Activated naive CD4-positive, alpha-beta T cell treated with anti-CD3 and anti-CD28 coated beads, Interleukin-2, amount 50 U/mL, for 24 hours (primary cell): ENCODE measurements around the gene LECT2.

ENCODE experiments used
- H3K27ac Mint-ChIP-seq: one replicate; pipeline ENCODE4 v1.8.0; 2021; ENCODE audit warnings: mild to moderate bottlenecking, mixed read lengths
- H3K27me3 Mint-ChIP-seq: one replicate; pipeline ENCODE4 v1.8.0; 2021; ENCODE audit warnings: mixed read lengths
- H3K36me3 Mint-ChIP-seq: one replicate; pipeline ENCODE4 v1.8.0; 2021; ENCODE audit warnings: mixed read lengths
- H3K4me1 Mint-ChIP-seq: one replicate; pipeline ENCODE4 v1.8.0; 2021; ENCODE audit warnings: mixed read lengths
- H3K4me3 Mint-ChIP-seq: one replicate; pipeline ENCODE4 v1.8.0; 2021; ENCODE audit warnings: mild to moderate bottlenecking, mixed read lengths
- H3K9me3 Mint-ChIP-seq: one replicate; pipeline ENCODE4 v1.8.0; 2021; ENCODE audit warnings: mixed read lengths

LECT2 gene

GRCh38 chr5:135965504-135965903 is 10.7 kb upstream of the LECT2 start:
- H3K9me3 Mint-ChIP-seq = peaks cover 9% of the 10 kb centered on the region
- H3K36me3 Mint-ChIP-seq = no peaks in the 10 kb centered on the region
- no peak overlapping the region for H3K4me3 Mint-ChIP-seq
- H3K27ac Mint-ChIP-seq = no peak overlapping the region
- peaks cover 2% of the 10 kb centered on the region for H3K27me3 Mint-ChIP-seq
- H3K4me1 Mint-ChIP-seq = no peaks in the 10 kb centered on the region

GRCh38 chr5:135964670-135965320 is 10.0 kb upstream of the LECT2 start:
- Mint-ChIP-seq H3K27me3 (peaks cover 2% of the 10 kb centered on the region), H3K27ac (no peak overlapping the region), H3K9me3 (peaks cover 5% of the 10 kb centered on the region), H3K4me1 (no peaks in the 10 kb centered on the region), H3K4me3 (no peak overlapping the region), H3K36me3 (no peaks in the 10 kb centered on the region)

- Mint-ChIP-seq H3K9me3 (no peaks in the 10 kb centered on the region), H3K4me3 (no peak overlapping the region), H3K4me1 (no peaks in the 10 kb centered on the region), H3K27me3 (peaks cover 6% of the 10 kb centered on the region), H3K27ac (no peak overlapping the region), H3K36me3 (no peaks in the 10 kb centered on the region)
Measured at GRCh38 chr5:135955525-135955924, 742 bp upstream of the LECT2 start.

- Mint-ChIP-seq H3K9me3 (no peaks in the 10 kb centered on the region), H3K27ac (no peak overlapping the region), H3K4me1 (no peaks in the 10 kb centered on the region), H3K27me3 (peaks cover 4% of the 10 kb centered on the region), H3K4me3 (no peak overlapping the region), H3K36me3 (no peaks in the 10 kb centered on the region)
Measured at GRCh38 chr5:135953850-135954249, 933 bp downstream of the LECT2 start.

- Mint-ChIP-seq H3K27me3 (peaks cover 4% of the 10 kb centered on the region), H3K27ac (no peak overlapping the region), H3K4me3 (no peak overlapping the region), H3K9me3 (peaks cover 5% of the 10 kb centered on the region), H3K36me3 (no peaks in the 10 kb centered on the region), H3K4me1 (no peaks in the 10 kb centered on the region)
Measured at GRCh38 chr5:135952683-135953082, 2.1 kb downstream of the LECT2 start.

GRCh38 chr5:135951807-135952206 is 3.0 kb downstream of the LECT2 start:
- peaks cover 1% of the 10 kb centered on the region for H3K27me3 Mint-ChIP-seq
- no peaks in the 10 kb centered on the region for H3K4me1 Mint-ChIP-seq

GRCh38 chr5:135951257-135951656 is 3.5 kb downstream of the LECT2 start:
- Mint-ChIP-seq H3K4me1 (no peaks in the 10 kb centered on the region), H3K4me3 (no peak overlapping the region), H3K36me3 (no peaks in the 10 kb centered on the region), H3K27me3 (peaks cover 1% of the 10 kb centered on the region), H3K9me3 (peaks cover 6% of the 10 kb centered on the region), H3K27ac (no peak overlapping the region)

More at GRCh38 chr5:135951807-135952206, 3.0 kb downstream of the LECT2 start:
- H3K27ac Mint-ChIP-seq = no peak overlapping the region
- no peak overlapping the region for H3K4me3 Mint-ChIP-seq
- no peaks in the 10 kb centered on the region for H3K36me3 Mint-ChIP-seq
- H3K9me3 Mint-ChIP-seq = peaks cover 6% of the 10 kb centered on the region

- H3K9me3 Mint-ChIP-seq = peaks cover 6% of the 10 kb centered on the region
- H3K27me3 Mint-ChIP-seq = peaks cover 1% of the 10 kb centered on the region
- H3K4me3 Mint-ChIP-seq = no peak overlapping the region
- H3K27ac Mint-ChIP-seq = no peak overlapping the region
- no peaks in the 10 kb centered on the region for H3K36me3 Mint-ChIP-seq
- H3K4me1 Mint-ChIP-seq = no peaks in the 10 kb centered on the region
Measured at GRCh38 chr5:135950611-135951010, 4.2 kb downstream of the LECT2 start.

- Mint-ChIP-seq H3K9me3 (peaks cover 6% of the 10 kb centered on the region), H3K27me3 (peaks cover 1% of the 10 kb centered on the region), H3K27ac (no peak overlapping the region), H3K4me3 (no peak overlapping the region), H3K4me1 (no peaks in the 10 kb centered on the region), H3K36me3 (no peaks in the 10 kb centered on the region)
Measured at GRCh38 chr5:135944967-135945560, 9.7 kb downstream of the LECT2 start.

GRCh38 chr5:135944564-135944963 is 10.2 kb downstream of the LECT2 start:
- no peaks in the 10 kb centered on the region for H3K36me3 Mint-ChIP-seq
- H3K27me3 Mint-ChIP-seq = peaks cover 3% of the 10 kb centered on the region
- H3K4me1 Mint-ChIP-seq = no peaks in the 10 kb centered on the region
- no peak overlapping the region for H3K27ac Mint-ChIP-seq
- H3K4me3 Mint-ChIP-seq = no peak overlapping the region
- peaks cover 6% of the 10 kb centered on the region for H3K9me3 Mint-ChIP-seq

GRCh38 chr5:135942202-135942771 is 12.5 kb downstream of the LECT2 start:
- no peaks in the 10 kb centered on the region for H3K4me1 Mint-ChIP-seq
- H3K36me3 Mint-ChIP-seq = no peaks in the 10 kb centered on the region
- H3K9me3 Mint-ChIP-seq = no peaks in the 10 kb centered on the region
- H3K27me3 Mint-ChIP-seq = peaks cover 3% of the 10 kb centered on the region
- H3K27ac Mint-ChIP-seq = no peak overlapping the region
- no peak overlapping the region for H3K4me3 Mint-ChIP-seq

- no peak overlapping the region for H3K4me3 Mint-ChIP-seq
- H3K27me3 Mint-ChIP-seq = peaks cover 3% of the 10 kb centered on the region
- no peak overlapping the region for H3K27ac Mint-ChIP-seq
- H3K36me3 Mint-ChIP-seq = no peaks in the 10 kb centered on the region
- H3K9me3 Mint-ChIP-seq = no peaks in the 10 kb centered on the region
- no peaks in the 10 kb centered on the region for H3K4me1 Mint-ChIP-seq
Measured at GRCh38 chr5:135941711-135942110, 13.1 kb downstream of the LECT2 start.

GRCh38 chr5:135937245-135937911 is 17.4 kb downstream of the LECT2 start:
- Mint-ChIP-seq H3K27me3 (peaks cover 6% of the 10 kb centered on the region), H3K4me3 (no peak overlapping the region), H3K9me3 (no peaks in the 10 kb centered on the region), H3K4me1 (no peaks in the 10 kb centered on the region), H3K36me3 (no peaks in the 10 kb centered on the region), H3K27ac (no peak overlapping the region)

GRCh38 chr5:135934939-135935338 is 19.8 kb downstream of the LECT2 start:
- Mint-ChIP-seq H3K36me3 (no peaks in the 10 kb centered on the region), H3K27ac (no peak overlapping the region), H3K27me3 (peaks cover 18% of the 10 kb centered on the region), H3K4me1 (no peaks in the 10 kb centered on the region), H3K4me3 (no peak overlapping the region), H3K9me3 (no peaks in the 10 kb centered on the region)

GRCh38 chr5:135930949-135931295 is 23.9 kb downstream of the LECT2 start:
- Mint-ChIP-seq H3K27ac (no peak overlapping the region), H3K4me1 (no peaks in the 10 kb centered on the region), H3K36me3 (peaks cover 2% of the 10 kb centered on the region), H3K9me3 (peaks cover 4% of the 10 kb centered on the region), H3K27me3 (peaks cover 30% of the 10 kb centered on the region), H3K4me3 (no peak overlapping the region)
